Uterus (tissue), 4 donors: ENCODE data around the gene DPM3. TPM values are rescaled to one million over a fixed set of nuclear protein-coding genes. Genes with fewer than 3 reads are reported as not detected.

Experiments used
- DNase-seq, 2 donors: peaks; one replicate each; pipeline ENCODE4 v3.0.0-alpha.2; 2019 to 2020
- H3K27ac ChIP-seq, 2 donors: fragments of 200-600 bp; sonication (generic); 1 replicate in 1 of 2; 2 replicates in 1 of 2; pipeline ENCODE4 v1.5.1; 2016 to 2018
- H3K27me3 ChIP-seq, 2 donors: fragments of 200-600 bp; sonication (generic); one replicate each; pipeline ENCODE4 v1.5.1; 2018 to 2019; ENCODE audit warnings: control low read depth in 1 of 2
- H3K36me3 ChIP-seq, 2 donors: fragments of 200-600 bp; sonication (generic); one replicate each; pipeline ENCODE4 v1.5.1; 2019; ENCODE audit warnings: control low read depth in 1 of 2
- H3K4me1 ChIP-seq, 2 donors: fragments of 200-600 bp; sonication (generic); one replicate each; pipeline ENCODE4 v1.5.1; 2018 to 2019; ENCODE audit warnings: control low read depth in 1 of 2
- H3K4me3 ChIP-seq, 2 donors: fragments of 200-600 bp; sonication (generic); 1 replicate in 1 of 2; 2 replicates in 1 of 2; pipeline ENCODE4 v1.5.1; 2018 to 2019; ENCODE audit warnings: mild to moderate bottlenecking in 1 of 2
- H3K9me3 ChIP-seq, 2 donors: fragments of 200-600 bp; sonication (generic); one replicate each; pipeline ENCODE4 v1.5.1; 2019; ENCODE audit warnings: control low read depth in 1 of 2
- CTCF ChIP-seq, 4 experiments: fragments of 200-600 bp in 2 of 4; fragments of 450-650 bp in 2 of 4; sonication (generic) in 2 of 4; IDR thresholded peaks; one replicate each; pipeline ENCODE4 v1.5.1; 2016 to 2019; ENCODE audit warnings: antibody characterized with exemption in 4 of 4, mild to moderate bottlenecking in 2 of 4, moderate library complexity in 1 of 4
- POLR2A ChIP-seq, 2 donors: fragments of 450-650 bp; IDR thresholded peaks; one replicate each; pipeline ENCODE4 v1.6.1; 2016; ENCODE audit warnings: antibody characterized with exemption in 2 of 2, mild to moderate bottlenecking in 1 of 2, moderate library complexity in 1 of 2
- intact Hi-C: fragments of 100-400 bp; cut with DNase I; formaldehyde crosslinking; loops from one replicate; pipeline ENCODE4 v1.15.1; 2023; ENCODE audit warnings: low total_unique reads
- total RNA-seq, 4 donors: library from RNA; depleted of rRNA in 3 of 4; stranded (reverse); fragments of >200 nt in 3 of 4; gene quantifications; one replicate each; pipeline versions ENCODE4 v1.1.0 to v1.2.4, GENCODE V29; 2014 to 2023
- donor health status: DM: yes; HTN: yes; CAD: no.

DPM3 gene
- total RNA-seq, 4 donors from 2014 or later: 36.1 to 94.4 (median 85.4) TPM

- H3K27me3 ChIP-seq: no peaks in the 10 kb centered on the region
- H3K4me3 ChIP-seq: no peak overlapping the region
- no peaks in the 10 kb centered on the region for H3K36me3 ChIP-seq
- no peaks in the 10 kb centered on the region for H3K4me1 ChIP-seq
- no peak overlapping the region for H3K27ac ChIP-seq
- intact Hi-C loops: no loop called here
- DNase-seq: no peak
- H3K9me3 ChIP-seq: no peaks in the 10 kb centered on the region
- no peak for TF ChIP-seq POLR2A (IDR thresholded peaks at IDR 0.05)
- no peak for TF ChIP-seq CTCF (IDR thresholded peaks at IDR 0.05)
These were observed 45.9 kb upstream of the DPM3 start for GRCh38 chr1:155186067-155186793.

- Histone ChIP-seq H3K27me3 (no peaks in the 10 kb centered on the region), H3K9me3 (no peaks in the 10 kb centered on the region), H3K27ac (no peak overlapping the region), H3K4me3 (no peak overlapping the region), H3K36me3 (no peaks in the 10 kb centered on the region), H3K4me1 (no peaks in the 10 kb centered on the region)
- DNase-seq: no peak
- intact Hi-C loops: no loop called here
- TF ChIP-seq CTCF (IDR thresholded peaks at IDR 0.05) (no peak), POLR2A (IDR thresholded peaks at IDR 0.05) (no peak)
These were observed 45.4 kb upstream of the DPM3 start for GRCh38 chr1:155185783-155186066.

- Histone ChIP-seq H3K4me1 (no peaks in the 10 kb centered on the region), H3K27me3 (no peaks in the 10 kb centered on the region), H3K27ac (no peak overlapping the region), H3K9me3 (no peaks in the 10 kb centered on the region), H3K36me3 (no peaks in the 10 kb centered on the region), H3K4me3 (no peak overlapping the region)
- no peak for TF ChIP-seq CTCF (IDR thresholded peaks at IDR 0.05)
- TF ChIP-seq POLR2A (IDR thresholded peaks at IDR 0.05): no peak
- DNase-seq: no peak
- intact Hi-C loops: no loop called here
These were observed 44.8 kb upstream of the DPM3 start for GRCh38 chr1:155184835-155185782.

- TF ChIP-seq CTCF (IDR thresholded peaks at IDR 0.05) (no peak), POLR2A (IDR thresholded peaks at IDR 0.05) (no peak)
- Histone ChIP-seq H3K36me3 (no peaks in the 10 kb centered on the region), H3K4me3 (no peak overlapping the region), H3K27ac (no peak overlapping the region), H3K4me1 (no peaks in the 10 kb centered on the region), H3K9me3 (no peaks in the 10 kb centered on the region), H3K27me3 (no peaks in the 10 kb centered on the region)
- DNase-seq: no peak
- intact Hi-C loops: no loop called here
These were observed 44.0 kb upstream of the DPM3 start for GRCh38 chr1:155184351-155184811.

GRCh38 chr1:155183775-155184221, 43.5 kb upstream of the DPM3 start:
- Histone ChIP-seq H3K9me3 (no peaks in the 10 kb centered on the region), H3K27me3 (no peaks in the 10 kb centered on the region), H3K27ac (no peak overlapping the region), H3K4me1 (no peaks in the 10 kb centered on the region), H3K36me3 (no peaks in the 10 kb centered on the region), H3K4me3 (no peak overlapping the region)
- TF ChIP-seq POLR2A (IDR thresholded peaks at IDR 0.05) (no peak), CTCF (IDR thresholded peaks at IDR 0.05) (no peak)
- intact Hi-C loops: no loop called here
- no peak for DNase-seq
